C1 segment of cervical spinal cord (tissue), 14 donors: ENCODE data around the gene SPC25.
"Not testable (repeated sequence)": the region's sequence is repeated elsewhere in the genome, so short reads cannot be mapped to it uniquely, and the experiment has no call there.

Source experiments
- DNase-seq, 14 donors: peaks; one replicate each; lab custom pipeline; 2025; lab: John Stamatoyannopoulos, UW

SPC25 gene

GRCh38 chr2:168903888-168904287, 13.7 kb upstream of the SPC25 start:
- DNase-seq = no peak

- no peak for DNase-seq
Observed at GRCh38 chr2:168901003-168901402, 10.8 kb upstream of the SPC25 start, which contains the start of gene G6PC2. Gene G6PC2, plus strand, starts transcription at chr2:168901291. Its CDS starts 41 bp downstream, at chr2:168901332.

- no peak for DNase-seq
Observed at GRCh38 chr2:168897449-168897848, 7.2 kb upstream of the SPC25 start.

GRCh38 chr2:168896783-168897182, 6.6 kb upstream of the SPC25 start:
- DNase-seq = no peak

GRCh38 chr2:168895771-168896170, 5.5 kb upstream of the SPC25 start:
- no peak for DNase-seq

GRCh38 chr2:168894720-168895119, 4.5 kb upstream of the SPC25 start:
- no peak for DNase-seq

GRCh38 chr2:168894101-168894500, 3.9 kb upstream of the SPC25 start:
- no peak for DNase-seq

GRCh38 chr2:168892327-168892726, 2.1 kb upstream of the SPC25 start:
- DNase-seq = no peak

- DNase-seq = no peak
Observed at GRCh38 chr2:168889635-168890005, 610 bp downstream of the SPC25 start.

GRCh38 chr2:168884975-168885374, 5.3 kb downstream of the SPC25 start:
- DNase-seq = no peak

- DNase-seq = not testable (repeated sequence)
Observed at GRCh38 chr2:168882163-168882562, 8.1 kb downstream of the SPC25 start.

GRCh38 chr2:168874368-168875054, 15.7 kb downstream of the SPC25 start:
- DNase-seq = no peak

GRCh38 chr2:168870824-168871223, 19.4 kb downstream of the SPC25 start:
- DNase-seq = not testable (repeated sequence)

- DNase-seq = not testable (repeated sequence)
Observed at GRCh38 chr2:168870369-168870768, 19.9 kb downstream of the SPC25 start.

GRCh38 chr2:168867164-168867563, 23.1 kb downstream of the SPC25 start:
- DNase-seq = not testable (repeated sequence)

- DNase-seq = no peak
Observed at GRCh38 chr2:168858146-168858545, 32.1 kb downstream of the SPC25 start.

GRCh38 chr2:168855601-168856000, 34.6 kb downstream of the SPC25 start:
- no peak for DNase-seq

GRCh38 chr2:168854651-168855050, 35.6 kb downstream of the SPC25 start:
- DNase-seq = no peak

GRCh38 chr2:168853471-168853870, 36.8 kb downstream of the SPC25 start:
- DNase-seq = no peak

- no peak for DNase-seq
Observed at GRCh38 chr2:168852481-168852880, 37.7 kb downstream of the SPC25 start.

- no peak for DNase-seq
Observed at GRCh38 chr2:168851674-168852320, 38.4 kb downstream of the SPC25 start.

- no peak for DNase-seq
Observed at GRCh38 chr2:168850846-168851245, 39.4 kb downstream of the SPC25 start.

- DNase-seq = no peak
Observed at GRCh38 chr2:168849610-168850009, 40.6 kb downstream of the SPC25 start.
